ENCODE data around the gene IGF1R.

DNA sequence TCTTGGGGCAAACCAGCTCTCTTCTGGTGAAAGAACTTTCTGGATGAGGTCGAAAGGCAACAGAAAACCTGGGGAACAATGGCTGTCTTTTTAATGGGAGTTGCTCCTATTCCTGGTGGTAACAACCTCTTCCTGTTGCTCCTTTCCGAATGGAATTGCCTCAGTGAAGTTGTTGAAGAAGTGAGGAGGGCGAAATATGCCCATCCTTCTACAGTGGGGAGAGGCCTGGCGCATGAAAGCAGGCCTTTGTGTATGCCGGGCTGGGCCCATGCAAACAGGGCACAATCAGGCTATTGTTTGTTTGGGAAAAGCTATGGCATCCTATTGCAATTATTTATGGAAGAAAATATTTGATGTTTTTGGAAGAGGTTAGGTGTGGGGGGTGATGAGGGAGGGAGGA, 166.9 kb downstream of the IGF1R start:
- no peak for TF ChIP-seq CTCF (conservative IDR thresholded peaks at IDR 0.05)
- no peak for TF ChIP-seq ZFX (IDR thresholded peaks at IDR 0.05)
